ENCODE results near the gene ANO6.

DNA sequence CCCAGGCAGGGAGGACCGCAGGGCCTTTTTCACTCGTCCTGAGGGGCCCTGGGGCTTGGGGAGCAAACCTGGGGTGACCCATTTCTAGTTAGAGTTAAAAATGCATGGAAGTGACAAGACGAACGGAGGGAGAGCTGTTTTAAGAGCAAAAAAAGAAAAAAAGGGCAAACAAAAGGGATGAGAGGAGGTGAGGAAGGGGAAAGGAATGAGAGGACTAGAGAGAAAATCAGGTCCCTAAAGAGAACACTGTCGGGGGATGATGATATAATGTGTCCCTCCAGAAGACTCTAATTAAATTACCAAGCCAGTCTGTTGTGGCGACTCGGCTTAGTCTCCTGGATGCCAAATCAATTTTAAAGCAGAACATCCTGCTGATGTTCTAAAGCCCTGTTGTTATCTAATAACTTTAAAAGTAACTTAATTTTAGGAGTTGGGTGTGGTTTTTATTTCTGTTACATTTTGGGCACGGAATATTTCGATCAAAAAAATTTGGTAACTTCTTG, 1.1 kb downstream of the ANO6 start:
- TF ChIP-seq POLR2A (IDR thresholded peaks at IDR 0.05) (no peak), POLR2AphosphoS5 (IDR thresholded peaks at IDR 0.05) (no peak)
- TF ChIP-seq, protein P1, sequence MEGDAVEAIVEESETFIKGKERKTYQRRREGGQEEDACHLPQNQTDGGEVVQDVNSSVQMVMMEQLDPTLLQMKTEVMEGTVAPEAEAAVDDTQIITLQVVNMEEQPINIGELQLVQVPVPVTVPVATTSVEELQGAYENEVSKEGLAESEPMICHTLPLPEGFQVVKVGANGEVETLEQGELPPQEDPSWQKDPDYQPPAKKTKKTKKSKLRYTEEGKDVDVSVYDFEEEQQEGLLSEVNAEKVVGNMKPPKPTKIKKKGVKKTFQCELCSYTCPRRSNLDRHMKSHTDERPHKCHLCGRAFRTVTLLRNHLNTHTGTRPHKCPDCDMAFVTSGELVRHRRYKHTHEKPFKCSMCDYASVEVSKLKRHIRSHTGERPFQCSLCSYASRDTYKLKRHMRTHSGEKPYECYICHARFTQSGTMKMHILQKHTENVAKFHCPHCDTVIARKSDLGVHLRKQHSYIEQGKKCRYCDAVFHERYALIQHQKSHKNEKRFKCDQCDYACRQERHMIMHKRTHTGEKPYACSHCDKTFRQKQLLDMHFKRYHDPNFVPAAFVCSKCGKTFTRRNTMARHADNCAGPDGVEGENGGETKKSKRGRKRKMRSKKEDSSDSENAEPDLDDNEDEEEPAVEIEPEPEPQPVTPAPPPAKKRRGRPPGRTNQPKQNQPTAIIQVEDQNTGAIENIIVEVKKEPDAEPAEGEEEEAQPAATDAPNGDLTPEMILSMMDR (IDR thresholded peaks at IDR 0.05): peak in 1 of 2 donors; percentile 8
